CD4-positive, alpha-beta memory T cell (primary cell): Measurements from ENCODE around the gene BLACAT1. TPM values are rescaled to one million over a fixed set of nuclear protein-coding genes. Genes with fewer than 3 reads are reported as not detected.
A peak's percentile ranks its signal among the peaks of the same experiment; 100 is the strongest.

Source experiments
- CTCF ChIA-PET: fragments of 350-600 bp; sonication (Branson Sonifier 250); formaldehyde crosslinking; loops from one replicate; lab custom pipeline; 2021; ENCODE audit warnings: inconsistent platforms; ENCODE audit not compliant: partially characterized antibody; lab: Charles Lee
- POLR2A ChIA-PET: fragments of 350-600 bp; sonication (Branson Sonifier 250); formaldehyde crosslinking; loops from one replicate; lab custom pipeline; 2021; ENCODE audit not compliant: partially characterized antibody; lab: Charles Lee
- DNase-seq, 5 donors: peaks; one replicate each; pipeline versions ENCODE4 v3.0.0 to v3.0.0-alpha.2; 2020 to 2022; ENCODE audit warnings: mixed read lengths in 1 of 5
- H3K27ac ChIP-seq: one replicate; pipeline ENCODE4 v1.7.0; 2013; ENCODE audit warnings: low read depth, low read length
- H3K27me3 ChIP-seq: 2 replicates; pipeline ENCODE4 v1.7.0; 2013; ENCODE audit warnings: mild to moderate bottlenecking, low read length, moderate library complexity; ENCODE audit not compliant: insufficient read depth
- H3K36me3 ChIP-seq: 2 replicates; pipeline ENCODE4 v1.7.0; 2013; ENCODE audit warnings: mild to moderate bottlenecking, low read length, moderate library complexity; ENCODE audit not compliant: insufficient read depth
- H3K4me1 ChIP-seq: 2 replicates; pipeline ENCODE4 v1.7.0; 2013; ENCODE audit warnings: mild to moderate bottlenecking, low read length, moderate library complexity; ENCODE audit not compliant: insufficient read depth
- H3K4me3 ChIP-seq, 2 donors: one replicate each; pipeline ENCODE4 v1.7.0; 2013; ENCODE audit warnings: low read length in 2 of 2, mild to moderate bottlenecking in 1 of 2
- H3K9me3 ChIP-seq, 2 donors: one replicate each; pipeline ENCODE4 v1.7.0; 2013; ENCODE audit warnings: low read length in 2 of 2, control low read depth in 1 of 2; ENCODE audit not compliant: control insufficient read depth in 1 of 2
- H3K27ac Mint-ChIP-seq, 7 donors: one replicate each; pipeline ENCODE4 v1.8.0; 2020 to 2021; ENCODE audit warnings: mixed read lengths in 7 of 7, mild to moderate bottlenecking in 6 of 7, inconsistent platforms in 3 of 7, moderate library complexity in 3 of 7
- H3K27me3 Mint-ChIP-seq, 2 donors: one replicate each; pipeline ENCODE4 v1.8.0; 2020 to 2021; ENCODE audit warnings: mixed read lengths in 2 of 2
- H3K36me3 Mint-ChIP-seq, 2 donors: one replicate each; pipeline ENCODE4 v1.8.0; 2020 to 2021; ENCODE audit warnings: mixed read lengths in 2 of 2, inconsistent platforms in 1 of 2, mild to moderate bottlenecking in 1 of 2
- H3K4me1 Mint-ChIP-seq, 4 donors: one replicate each; pipeline ENCODE4 v1.8.0; 2020 to 2021; ENCODE audit warnings: mixed read lengths in 4 of 4, mild to moderate bottlenecking in 1 of 4
- H3K4me3 Mint-ChIP-seq, 8 donors: one replicate each; pipeline ENCODE4 v1.8.0; 2020 to 2021; ENCODE audit warnings: mixed read lengths in 8 of 8, mild to moderate bottlenecking in 7 of 8, moderate library complexity in 6 of 8, inconsistent platforms in 3 of 8
- H3K9me3 Mint-ChIP-seq, 8 donors: one replicate each; pipeline ENCODE4 v1.8.0; 2020 to 2021; ENCODE audit warnings: mixed read lengths in 8 of 8, mild to moderate bottlenecking in 5 of 8, inconsistent platforms in 3 of 8, moderate library complexity in 1 of 8
- intact Hi-C: fragments of 100-400 bp; cut with micrococcal nuclease; formaldehyde crosslinking; loops from one replicate; pipeline ENCODE4 v1.15.1; 2023
- polyA plus RNA-seq, 2 donors: library from polyadenylated mRNA; unstranded; fragments of 300-500 nt; fragmentation: Illumina TruSeq; gene quantifications; one replicate each; pipeline ENCODE4 v1.2.3, GENCODE V29; 2021
- total RNA-seq, 2 experiments: library from RNA; stranded (reverse); gene quantifications; one replicate each; pipeline ENCODE4 v1.2.3, GENCODE V29; 2021

The BLACAT1 gene
- total and polyA plus RNA-seq, 4 experiments from 2014 or later = 0.42 to 0.44 TPM; not detected in 2

DNA sequence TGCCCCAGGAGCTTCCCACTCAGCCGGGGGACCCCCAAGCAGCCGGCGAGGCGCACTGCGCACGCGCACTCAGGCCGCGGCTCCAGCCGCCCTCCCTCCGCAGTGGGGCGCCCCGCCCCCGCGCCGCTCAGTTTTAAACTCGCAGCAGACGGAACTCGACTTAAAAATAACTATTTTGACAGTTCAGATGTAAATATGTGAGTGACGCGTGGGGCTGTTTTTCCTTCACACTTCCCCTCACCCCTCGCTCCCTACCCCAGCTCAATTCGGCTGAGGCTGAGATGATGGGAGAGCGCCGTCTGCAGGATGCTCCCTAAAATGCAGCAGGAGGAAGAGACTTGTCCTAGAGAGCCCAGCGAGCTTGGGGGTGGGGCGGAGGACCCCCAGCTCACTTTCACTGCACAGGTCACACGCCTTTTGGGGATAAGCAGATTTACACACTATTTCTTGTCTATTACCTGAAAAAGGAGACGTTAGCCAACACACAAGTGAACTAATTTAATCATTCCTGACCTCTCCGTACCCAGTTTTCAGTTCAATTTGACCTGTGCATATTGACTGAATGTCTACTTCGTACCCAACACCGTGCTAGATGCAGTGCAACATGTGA, 25.0 kb downstream of the BLACAT1 start:
- no peaks in the 10 kb centered on the region for H3K36me3 Mint-ChIP-seq
- peaks cover 8 to 17% (median 13%) of the 10 kb centered on the region in 4 donors for H3K4me1 Mint-ChIP-seq
- no peaks in the 10 kb centered on the region for H3K27me3 ChIP-seq
- ChIA-PET CTCF (interaction anchor here (0.7 to 4.1 kb wide), 19 partner anchors 8 to 157 kb away, joined by 3 to 74 read pairs (median 5); partner anchors contain the start of gene BLACAT1), POLR2A (interaction anchor here (1.6 to 3.4 kb wide), 2 partner anchors 9 to 34 kb away, joined by 9 to 20 read pairs; no protein-coding TSS in a partner anchor)
- H3K27ac ChIP-seq = no peak overlapping the region
- H3K9me3 Mint-ChIP-seq = no peaks in the 10 kb centered on the region
- H3K4me1 ChIP-seq = peaks cover 10% of the 10 kb centered on the region
- peak overlapping the region; percentile 81 to 91 (median 84) for H3K4me3 Mint-ChIP-seq
- H3K4me3 ChIP-seq = peak overlapping the region; percentile 41 to 55
- peak overlapping the region in 5 of 7 donors; percentile 34 to 83 (median 59) for H3K27ac Mint-ChIP-seq
- H3K27me3 Mint-ChIP-seq = peaks cover 10 to 11% of the 10 kb centered on the region in 2 donors
- peak; percentile 46 to 69 (median 53) for DNase-seq
- no peaks in the 10 kb centered on the region for H3K36me3 ChIP-seq
- intact Hi-C loops = loop anchor here (1.0 to 2.0 kb wide), 3 partner anchors 34 to 96 kb away; no protein-coding TSS in a partner anchor
- no peaks in the 10 kb centered on the region for H3K9me3 ChIP-seq

GRCh38 chr1:205429762-205430695, 25.8 kb downstream of the BLACAT1 start:
- Mint-ChIP-seq H3K36me3 (no peaks in the 10 kb centered on the region), H3K9me3 (no peaks in the 10 kb centered on the region), H3K27ac (peak overlapping the region in 3 of 7 donors; percentile 32 to 38 (median 35)), H3K27me3 (peaks cover 10 to 11% of the 10 kb centered on the region in 2 donors), H3K4me3 (peak overlapping the region; percentile 69 to 91 (median 84)), H3K4me1 (peaks cover 8 to 17% (median 13%) of the 10 kb centered on the region in 4 donors)
- no peak overlapping the region for H3K27ac ChIP-seq
- H3K9me3 ChIP-seq = no peaks in the 10 kb centered on the region
- no peaks in the 10 kb centered on the region for H3K36me3 ChIP-seq
- POLR2A ChIA-PET = interaction anchor here (1.6 to 3.4 kb wide), 2 partner anchors 10 to 33 kb away, joined by 9 to 20 read pairs; no protein-coding TSS in a partner anchor
- H3K4me3 ChIP-seq = peak overlapping the region; percentile 41 to 55
- peaks cover 10% of the 10 kb centered on the region for H3K4me1 ChIP-seq
- no peak for DNase-seq
- CTCF ChIA-PET = interaction anchor here (0.7 to 4.1 kb wide), 16 partner anchors 9 to 157 kb away, joined by 3 to 74 read pairs (median 6); partner anchors contain the start of gene BLACAT1
- intact Hi-C loops = loop anchor here (2.0 kb wide), 1 partner anchor 95 kb away; no protein-coding TSS in a partner anchor
- no peaks in the 10 kb centered on the region for H3K27me3 ChIP-seq

DNA sequence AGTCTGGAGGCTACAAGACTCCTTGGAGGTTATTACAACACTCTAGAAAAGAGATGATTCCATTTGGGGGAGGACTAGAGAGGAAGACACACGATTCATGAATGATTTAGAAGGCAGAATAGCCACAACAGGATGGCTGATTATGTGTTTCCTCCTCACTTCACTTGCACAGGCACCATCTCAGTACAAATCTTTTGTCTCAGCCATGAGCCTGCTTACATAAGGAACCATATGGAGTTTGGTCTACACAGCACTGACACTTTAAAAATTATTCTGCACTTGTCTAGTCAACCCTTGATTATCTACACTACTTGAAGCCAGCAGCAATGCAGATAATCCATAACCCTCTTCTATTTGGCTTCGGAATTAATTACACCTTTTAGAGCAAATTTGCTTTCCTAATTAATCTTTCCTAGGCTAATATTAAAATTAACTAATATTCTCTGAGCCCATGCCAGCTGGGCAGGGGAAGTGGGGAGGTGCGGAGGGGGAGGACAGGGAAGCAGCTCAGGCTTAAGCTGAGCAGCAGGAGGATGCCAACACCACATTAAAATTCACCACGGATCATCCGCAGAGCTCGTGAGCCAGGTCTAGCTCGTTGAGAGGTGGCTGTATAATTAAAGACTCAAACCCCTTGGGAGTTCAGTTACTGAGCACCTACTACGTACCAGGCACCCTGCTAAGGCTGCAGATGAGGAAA, 30.8 kb downstream of the BLACAT1 start:
- H3K4me3 Mint-ChIP-seq = no peak overlapping the region
- H3K4me3 ChIP-seq = no peak overlapping the region
- H3K4me1 Mint-ChIP-seq = peaks cover 0 to 5% (median 3%) of the 10 kb centered on the region in 4 donors
- intact Hi-C loops = no loop called here
- DNase-seq = no peak
- H3K36me3 Mint-ChIP-seq = no peaks in the 10 kb centered on the region
- peaks cover 7 to 20% of the 10 kb centered on the region in 2 donors for H3K27me3 Mint-ChIP-seq
- no peaks in the 10 kb centered on the region for H3K27me3 ChIP-seq
- CTCF ChIA-PET = interaction anchor here (0.8 to 3.8 kb wide), 5 partner anchors 16 to 86 kb away, joined by 4 to 21 read pairs (median 4); no protein-coding TSS in a partner anchor
- no peaks in the 10 kb centered on the region for H3K36me3 ChIP-seq
- no peaks in the 10 kb centered on the region for H3K4me1 ChIP-seq
- POLR2A ChIA-PET = interaction anchor here (0.7 kb wide), 1 partner anchor 57 kb away, joined by 3 read pairs; no protein-coding TSS in a partner anchor
- no peaks in the 10 kb centered on the region for H3K9me3 ChIP-seq
- H3K27ac ChIP-seq = no peak overlapping the region
- H3K9me3 Mint-ChIP-seq = no peaks in the 10 kb centered on the region
- H3K27ac Mint-ChIP-seq = no peak overlapping the region

GRCh38 chr1:205423814-205424399, 31.9 kb downstream of the BLACAT1 start:
- no peak overlapping the region for H3K27ac ChIP-seq
- ChIA-PET CTCF (interaction anchor here (0.8 to 3.8 kb wide), 8 partner anchors 17 to 70 kb away, joined by 3 to 21 read pairs (median 4); no protein-coding TSS in a partner anchor), POLR2A (interaction anchor here (0.8 kb wide), 2 partner anchors 17 kb away, joined by 3 to 4 read pairs; no protein-coding TSS in a partner anchor)
- no peaks in the 10 kb centered on the region for H3K36me3 Mint-ChIP-seq
- no peaks in the 10 kb centered on the region for H3K4me1 ChIP-seq
- H3K27me3 ChIP-seq = no peaks in the 10 kb centered on the region
- H3K9me3 ChIP-seq = no peaks in the 10 kb centered on the region
- H3K4me1 Mint-ChIP-seq = no peaks in the 10 kb centered on the region
- no peak overlapping the region for H3K4me3 ChIP-seq
- no peaks in the 10 kb centered on the region for H3K9me3 Mint-ChIP-seq
- H3K27me3 Mint-ChIP-seq = peaks cover 8 to 22% of the 10 kb centered on the region in 2 donors
- no peak overlapping the region for H3K4me3 Mint-ChIP-seq
- DNase-seq = no peak
- H3K36me3 ChIP-seq = no peaks in the 10 kb centered on the region
- H3K27ac Mint-ChIP-seq = no peak overlapping the region
- intact Hi-C loops = no loop called here

DNA sequence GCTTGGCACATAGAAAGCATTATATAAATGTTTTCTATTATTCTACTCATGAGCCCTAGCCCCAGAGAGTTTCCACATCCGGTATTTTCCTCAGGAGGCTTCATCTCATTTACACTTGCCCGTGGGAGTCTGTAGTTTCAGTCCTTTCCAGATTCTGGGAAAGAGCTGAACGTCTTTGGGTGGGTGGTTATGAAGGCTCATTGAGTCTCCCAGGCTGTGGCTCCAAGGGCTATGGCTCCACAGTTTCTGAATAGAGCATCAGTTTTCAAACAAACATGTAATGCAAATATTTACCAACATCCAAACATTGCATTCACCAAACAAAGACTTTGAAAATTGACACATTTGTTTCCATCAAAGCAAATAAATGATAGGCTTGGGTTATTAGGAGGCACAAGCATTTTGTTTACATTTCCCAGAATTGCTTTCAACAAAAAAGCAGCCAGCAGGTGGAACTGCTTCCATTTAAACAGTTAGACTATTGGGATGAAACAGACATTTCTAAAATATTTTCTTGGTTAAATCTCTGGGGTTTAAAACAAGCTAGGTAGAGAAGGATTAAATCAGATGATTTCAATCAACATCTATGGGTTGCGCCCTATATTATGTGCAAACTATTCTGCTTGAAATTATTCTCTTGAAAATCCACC, 32.7 kb downstream of the BLACAT1 start:
- no peaks in the 10 kb centered on the region for H3K27me3 ChIP-seq
- no peaks in the 10 kb centered on the region for H3K36me3 ChIP-seq
- H3K4me3 ChIP-seq = no peak overlapping the region
- no peaks in the 10 kb centered on the region for H3K36me3 Mint-ChIP-seq
- H3K4me1 ChIP-seq = no peaks in the 10 kb centered on the region
- H3K27me3 Mint-ChIP-seq = peaks cover 8 to 21% of the 10 kb centered on the region in 2 donors
- CTCF ChIA-PET = interaction anchor here (0.6 to 1.8 kb wide), 5 partner anchors 9 to 65 kb away, joined by 3 to 5 read pairs (median 4); no protein-coding TSS in a partner anchor
- intact Hi-C loops = no loop called here
- no peaks in the 10 kb centered on the region for H3K9me3 ChIP-seq
- POLR2A ChIA-PET = interaction anchor here (0.8 kb wide), 2 partner anchors 16 to 18 kb away, joined by 3 to 4 read pairs; no protein-coding TSS in a partner anchor
- no peak overlapping the region for H3K4me3 Mint-ChIP-seq
- no peak overlapping the region for H3K27ac Mint-ChIP-seq
- no peak for DNase-seq
- no peak overlapping the region for H3K27ac ChIP-seq
- H3K4me1 Mint-ChIP-seq = no peaks in the 10 kb centered on the region
- no peaks in the 10 kb centered on the region for H3K9me3 Mint-ChIP-seq

GRCh38 chr1:205421798-205422197, 34.0 kb downstream of the BLACAT1 start, which contains the start of gene LEMD1:
LEMD1 (minus strand) TSS chr1:205422056; CDS start chr1:205420536, 1,520 bp downstream.
- Mint-ChIP-seq H3K4me1 (no peaks in the 10 kb centered on the region), H3K36me3 (no peaks in the 10 kb centered on the region), H3K27me3 (peaks cover 10 to 21% of the 10 kb centered on the region in 2 donors), H3K4me3 (no peak within 1 kb of the TSS), H3K27ac (no peak within 1 kb of the TSS), H3K9me3 (no peaks in the 10 kb centered on the region)
- no peaks in the 10 kb centered on the region for H3K36me3 ChIP-seq
- ChIA-PET CTCF (interaction anchor here (0.9 to 2.6 kb wide), 5 partner anchors 8 to 64 kb away, joined by 3 to 8 read pairs (median 5); no protein-coding TSS in a partner anchor), POLR2A (no interaction called here)
- no peaks in the 10 kb centered on the region for H3K9me3 ChIP-seq
- no peak within 1 kb of the TSS for H3K4me3 ChIP-seq
- intact Hi-C loops = no loop called here
- H3K4me1 ChIP-seq = no peaks in the 10 kb centered on the region
- no peak within 1 kb of the TSS for H3K27ac ChIP-seq
- DNase-seq = no peak
- H3K27me3 ChIP-seq = peaks cover 4% of the 10 kb centered on the region
